Urinary bladder (tissue), 4 donors: ENCODE data around the gene CCDC191. TPM values are rescaled to one million over a fixed set of nuclear protein-coding genes. Genes with fewer than 3 reads are reported as not detected.

ENCODE experiments used
- DNase-seq: peaks from one replicate; pipeline ENCODE4 v3.0.0-alpha.2; 2015; ENCODE audit errors: extremely low spot score
- H3K27ac ChIP-seq: one replicate; pipeline ENCODE4 v1.5.1; 2013; ENCODE audit warnings: low read depth, mild to moderate bottlenecking, moderate library complexity
- H3K36me3 ChIP-seq: one replicate; pipeline ENCODE4 v1.6.1; 2013; ENCODE audit warnings: mild to moderate bottlenecking, moderate library complexity; ENCODE audit not compliant: insufficient read depth
- H3K4me1 ChIP-seq: one replicate; pipeline ENCODE4 v1.6.1; 2013; ENCODE audit warnings: mild to moderate bottlenecking, moderate library complexity; ENCODE audit not compliant: insufficient read depth
- H3K4me3 ChIP-seq: one replicate; pipeline ENCODE4 v1.5.1; 2013; ENCODE audit warnings: low read depth, low read length
- WGBS: extraction: QIAGEN DNeasy Blood & Tissue Kit; methylation state at CpG from one replicate; pipeline ENCODE4 v1.1.7; 2013; 5-methylcytosine and 5-hydroxymethylcytosine counted together
- polyA plus RNA-seq: library from polyadenylated mRNA; stranded (reverse); fragments of 200-250 nt; gene quantifications from one replicate; pipeline ENCODE4 v1.2.3, GENCODE V29; 2013
- total RNA-seq: library from RNA; depleted of rRNA; stranded (reverse); fragments of >200 nt; gene quantifications from one replicate; pipeline ENCODE4 v1.2.3, GENCODE V29; 2014
- donor health status: healthy with polysubstance abuse.
- donor health status: healthy.

CCDC191 gene
- total RNA-seq (7.1 TPM), polyA plus RNA-seq (3.1 TPM)

- no peaks in the 10 kb centered on the region for H3K36me3 ChIP-seq
- peak; percentile 98 for DNase-seq
- peaks cover 3% of the 10 kb centered on the region for H3K4me1 ChIP-seq
- H3K27ac ChIP-seq = peak within 1 kb of the TSS; percentile 35
- peak within 1 kb of the TSS; percentile 66 for H3K4me3 ChIP-seq
- under 1% methylated on average over 49 of the region's 49 CpGs for WGBS
Measured at GRCh38 chr3:114056130-114057010, at the start of gene CCDC191, which contains the start of gene QTRT2. Gene CCDC191, minus strand, starts transcription at chr3:114056526. Its CDS starts 60 bp downstream, at chr3:114056466. Gene QTRT2, plus strand, starts transcription at chr3:114056737. Its CDS starts 8,521 bp downstream, at chr3:114065258.

- 79% methylated on average over 3 of the region's 3 CpGs for WGBS
- H3K4me3 ChIP-seq = no peak overlapping the region
- H3K27ac ChIP-seq = no peak overlapping the region
- no peaks in the 10 kb centered on the region for H3K36me3 ChIP-seq
- no peak for DNase-seq
- no peaks in the 10 kb centered on the region for H3K4me1 ChIP-seq
Measured at GRCh38 chr3:114104414-114104813, 48.1 kb upstream of the CCDC191 start.

GRCh38 chr3:114103858-114104257 is 47.5 kb upstream of the CCDC191 start:
- no peaks in the 10 kb centered on the region for H3K4me1 ChIP-seq
- 89% methylated on average over 4 of the region's 4 CpGs for WGBS
- no peaks in the 10 kb centered on the region for H3K36me3 ChIP-seq
- H3K27ac ChIP-seq = no peak overlapping the region
- no peak for DNase-seq
- H3K4me3 ChIP-seq = no peak overlapping the region

GRCh38 chr3:114103181-114103580 is 46.9 kb upstream of the CCDC191 start:
- H3K36me3 ChIP-seq = no peaks in the 10 kb centered on the region
- DNase-seq = no peak
- H3K4me1 ChIP-seq = no peaks in the 10 kb centered on the region
- H3K4me3 ChIP-seq = no peak overlapping the region
- WGBS = 95% methylated on average over 27 of the region's 27 CpGs
- no peak overlapping the region for H3K27ac ChIP-seq

GRCh38 chr3:114101101-114101500 is 44.8 kb upstream of the CCDC191 start:
- Histone ChIP-seq H3K36me3 (no peaks in the 10 kb centered on the region), H3K4me1 (no peaks in the 10 kb centered on the region), H3K4me3 (no peak overlapping the region), H3K27ac (no peak overlapping the region)
- no peak for DNase-seq
- WGBS = 66% methylated on average over 1 of the region's 1 CpG

GRCh38 chr3:114095796-114096195 is 39.5 kb upstream of the CCDC191 start:
- DNase-seq = no peak
- H3K27ac ChIP-seq = no peak overlapping the region
- H3K36me3 ChIP-seq = no peaks in the 10 kb centered on the region
- WGBS = 67% methylated on average over 3 of the region's 3 CpGs
- no peak overlapping the region for H3K4me3 ChIP-seq
- H3K4me1 ChIP-seq = peaks cover 3% of the 10 kb centered on the region

- H3K4me3 ChIP-seq = no peak overlapping the region
- no peak for DNase-seq
- H3K4me1 ChIP-seq = peaks cover 3% of the 10 kb centered on the region
- no peaks in the 10 kb centered on the region for H3K36me3 ChIP-seq
- H3K27ac ChIP-seq = no peak overlapping the region
- WGBS = 52% methylated on average over 2 of the region's 2 CpGs
Measured at GRCh38 chr3:114093596-114093995, 37.3 kb upstream of the CCDC191 start.

GRCh38 chr3:114093016-114093380 is 36.7 kb upstream of the CCDC191 start:
- Histone ChIP-seq H3K27ac (no peak overlapping the region), H3K36me3 (no peaks in the 10 kb centered on the region), H3K4me3 (no peak overlapping the region), H3K4me1 (peaks cover 3% of the 10 kb centered on the region)
- WGBS = 22% methylated on average over 3 of the region's 3 CpGs
- DNase-seq = no peak

- Histone ChIP-seq H3K36me3 (no peaks in the 10 kb centered on the region), H3K27ac (no peak overlapping the region), H3K4me1 (peaks cover 3% of the 10 kb centered on the region), H3K4me3 (no peak overlapping the region)
- DNase-seq = peak; percentile 15
- 46% methylated on average over 13 of the region's 13 CpGs for WGBS
Measured at GRCh38 chr3:114092151-114093015, 36.1 kb upstream of the CCDC191 start.

- Histone ChIP-seq H3K4me1 (peaks cover 3% of the 10 kb centered on the region), H3K4me3 (no peak overlapping the region), H3K27ac (no peak overlapping the region), H3K36me3 (peaks cover 2% of the 10 kb centered on the region)
- no peak for DNase-seq
Measured at GRCh38 chr3:114089675-114090074, 33.3 kb upstream of the CCDC191 start.

GRCh38 chr3:114086356-114086755 is 30.0 kb upstream of the CCDC191 start:
- no peak overlapping the region for H3K4me3 ChIP-seq
- DNase-seq = no peak
- peaks cover 2% of the 10 kb centered on the region for H3K36me3 ChIP-seq
- H3K4me1 ChIP-seq = no peaks in the 10 kb centered on the region
- 96% methylated on average over 2 of the region's 2 CpGs for WGBS
- H3K27ac ChIP-seq = no peak overlapping the region

GRCh38 chr3:114083112-114083511 is 26.8 kb upstream of the CCDC191 start:
- H3K4me3 ChIP-seq = no peak overlapping the region
- no peaks in the 10 kb centered on the region for H3K4me1 ChIP-seq
- peaks cover 2% of the 10 kb centered on the region for H3K36me3 ChIP-seq
- no peak overlapping the region for H3K27ac ChIP-seq
- 97% methylated on average over 2 of the region's 2 CpGs for WGBS
- DNase-seq = no peak

GRCh38 chr3:114081037-114081436 is 24.7 kb upstream of the CCDC191 start:
- Histone ChIP-seq H3K4me3 (no peak overlapping the region), H3K36me3 (peaks cover 4% of the 10 kb centered on the region), H3K27ac (no peak overlapping the region), H3K4me1 (no peaks in the 10 kb centered on the region)
- DNase-seq = no peak

- no peak overlapping the region for H3K27ac ChIP-seq
- no peak overlapping the region for H3K4me3 ChIP-seq
- peaks cover 3% of the 10 kb centered on the region for H3K36me3 ChIP-seq
- no peak for DNase-seq
- no peaks in the 10 kb centered on the region for H3K4me1 ChIP-seq
Measured at GRCh38 chr3:114080201-114080600, 23.9 kb upstream of the CCDC191 start.
